CD1c-positive myeloid dendritic cell (primary cell): ENCODE measurements around the gene GLRX5.

Experiments used
- DNase-seq: peaks from one replicate; pipeline ENCODE4 v3.0.0-alpha.2; 2016; ENCODE audit errors: extremely low spot score

The GLRX5 gene

DNA sequence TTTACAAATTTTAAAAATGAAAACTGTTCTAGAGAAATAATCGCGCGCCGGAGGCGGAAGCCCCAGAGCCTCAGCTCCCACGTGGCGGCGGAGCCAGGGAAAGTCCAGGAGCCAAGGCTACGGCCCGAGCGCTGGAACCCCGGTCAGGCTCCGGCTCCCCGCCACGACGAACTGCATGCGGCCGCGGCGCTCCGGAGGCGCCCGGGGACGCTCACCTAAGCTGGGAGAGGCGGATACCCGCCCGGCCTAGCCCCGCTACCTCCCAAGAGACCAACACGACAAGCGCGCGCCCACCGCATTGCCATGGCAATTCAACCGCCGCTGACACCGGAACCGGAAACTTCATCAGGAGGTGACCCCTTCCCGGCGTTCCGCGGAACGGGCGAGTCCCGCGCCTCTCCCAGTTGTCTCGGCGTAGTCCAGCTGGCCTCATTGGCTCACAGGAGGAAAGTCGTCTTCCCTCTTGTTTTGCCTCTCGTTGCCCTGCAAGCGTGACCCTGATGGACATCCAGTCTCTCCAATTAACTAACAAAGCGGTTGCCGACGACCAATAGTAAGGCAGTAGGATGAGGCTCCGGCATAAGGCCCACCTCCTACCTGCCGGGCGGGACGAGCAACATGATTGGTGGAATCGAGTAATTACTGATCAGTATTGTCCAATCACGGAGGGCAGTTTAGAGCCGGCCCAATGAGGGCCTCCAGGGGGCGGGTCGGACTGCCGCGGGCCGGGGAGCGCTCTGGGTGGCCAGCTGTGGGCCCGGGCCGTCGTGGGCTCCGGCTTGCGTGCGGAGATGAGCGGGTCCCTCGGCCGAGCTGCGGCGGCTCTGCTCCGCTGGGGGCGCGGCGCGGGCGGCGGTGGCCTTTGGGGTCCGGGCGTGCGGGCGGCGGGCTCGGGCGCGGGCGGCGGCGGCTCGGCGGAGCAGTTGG lies at the start of gene GLRX5:
GLRX5 (plus strand) TSS at position 752 of the 927 bp plus-strand sequence; CDS start at position 792, 40 bp downstream.
- peak; percentile 99 for DNase-seq

- DNase-seq: no peak
These were observed 49.5 kb upstream of the GLRX5 start for GRCh38 chr14:95485222-95485819.

GRCh38 chr14:95486875-95487668 lies 47.8 kb upstream of the GLRX5 start:
- no peak for DNase-seq

DNA sequence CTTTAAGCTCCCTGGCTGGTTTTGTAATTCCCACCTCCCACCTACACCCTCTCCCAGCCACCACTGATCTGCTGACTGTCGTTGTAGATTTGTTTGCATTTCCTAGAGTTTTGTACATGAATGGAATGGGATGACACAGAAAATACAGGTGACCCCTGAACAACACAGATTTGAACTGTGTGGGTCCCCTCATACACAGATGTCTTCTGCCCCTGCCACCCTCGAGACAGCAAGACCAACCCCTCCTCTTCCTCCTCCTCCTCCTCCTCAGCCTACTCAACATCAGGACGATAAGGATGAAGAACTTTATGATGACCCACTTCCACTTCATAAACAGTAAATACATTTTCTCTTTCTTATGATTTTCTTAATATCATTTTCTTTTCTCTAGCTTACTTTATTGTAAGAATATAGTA lies 47.2 kb upstream of the GLRX5 start:
- no peak for DNase-seq

DNA sequence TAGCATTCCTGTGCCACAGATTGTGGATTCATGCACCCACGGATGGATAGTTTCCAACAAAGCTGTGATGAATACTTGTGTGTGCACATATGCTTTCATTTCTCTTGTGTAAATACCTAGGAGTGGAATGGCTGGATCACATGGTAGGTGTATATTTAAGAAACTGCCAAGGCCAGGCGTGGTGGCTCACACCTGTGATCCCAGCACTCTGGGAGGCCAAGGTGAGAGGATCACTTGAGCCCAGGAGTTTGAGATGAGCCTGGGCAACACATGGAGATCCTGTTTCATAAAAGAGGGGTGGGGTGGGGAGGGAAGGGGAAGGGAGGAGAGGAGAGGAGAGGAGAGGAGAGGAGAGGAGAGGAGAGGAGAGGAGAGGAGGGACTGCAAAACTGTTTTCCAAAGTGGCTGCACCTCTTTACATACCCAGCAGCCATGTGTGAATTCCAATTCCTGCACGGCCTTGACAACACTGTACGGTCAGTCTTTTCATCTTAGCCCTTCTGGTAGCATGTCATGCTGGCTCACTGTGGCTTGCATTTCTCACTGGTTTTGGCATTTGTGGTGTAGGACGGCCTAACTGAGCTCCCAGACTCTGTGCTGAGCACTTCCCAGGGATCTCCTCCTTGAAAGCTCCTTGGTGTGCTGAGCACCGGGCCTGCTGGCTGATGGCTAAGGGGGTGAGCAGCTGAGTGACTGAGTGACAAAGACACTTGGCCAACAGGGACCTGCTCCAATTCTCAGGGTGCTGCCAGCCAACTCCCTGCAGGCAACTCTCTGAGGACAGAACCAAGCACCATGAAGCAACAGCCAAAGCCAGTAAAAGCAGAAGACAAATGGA lies 46.3 kb upstream of the GLRX5 start:
- DNase-seq: no peak

DNA sequence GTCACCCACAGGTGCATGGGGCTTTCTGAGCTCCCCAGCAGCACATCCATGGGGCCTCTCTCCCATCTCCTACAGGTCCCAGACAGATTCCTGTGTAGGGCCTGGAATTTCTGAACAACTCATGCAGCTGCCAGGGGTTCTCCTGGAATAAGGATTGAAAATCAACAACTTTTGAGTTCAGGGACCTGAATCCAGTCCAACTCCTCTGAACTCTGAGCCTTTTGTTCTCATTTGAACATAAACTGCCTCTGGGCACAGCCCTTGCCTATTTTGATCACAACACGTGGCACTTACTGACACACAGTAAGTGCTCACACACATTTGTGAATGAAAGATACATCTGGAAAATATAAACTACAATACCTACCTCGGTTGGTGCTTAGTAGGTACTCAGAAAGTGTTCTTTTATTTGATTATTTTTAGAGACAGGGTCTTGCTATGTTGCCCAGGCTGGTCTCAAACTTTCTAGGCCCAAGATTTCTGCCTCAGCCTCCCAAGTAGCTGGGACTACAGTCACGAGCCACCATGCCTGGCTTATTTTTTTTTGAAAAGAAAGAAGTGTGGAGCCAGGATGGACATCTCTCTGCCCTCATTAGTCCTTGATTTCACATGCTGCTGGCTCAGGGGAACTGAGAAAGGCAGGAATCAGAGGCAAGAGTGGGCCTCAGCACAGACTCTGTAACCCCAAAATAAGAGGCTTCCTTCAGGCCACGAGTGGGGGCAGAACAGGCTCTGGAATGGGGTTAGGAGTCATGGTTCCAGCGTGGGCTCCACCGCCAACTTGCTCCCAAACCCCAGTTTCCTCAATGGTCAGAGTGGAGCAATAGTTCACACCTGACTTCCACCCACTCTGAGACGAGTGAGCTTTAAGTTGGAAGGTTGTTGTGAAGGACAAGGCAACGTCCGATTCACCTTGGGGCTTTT lies 45.4 kb upstream of the GLRX5 start:
- no peak for DNase-seq

- DNase-seq: no peak
These were observed 44.7 kb upstream of the GLRX5 start for GRCh38 chr14:95490138-95490509.

DNA sequence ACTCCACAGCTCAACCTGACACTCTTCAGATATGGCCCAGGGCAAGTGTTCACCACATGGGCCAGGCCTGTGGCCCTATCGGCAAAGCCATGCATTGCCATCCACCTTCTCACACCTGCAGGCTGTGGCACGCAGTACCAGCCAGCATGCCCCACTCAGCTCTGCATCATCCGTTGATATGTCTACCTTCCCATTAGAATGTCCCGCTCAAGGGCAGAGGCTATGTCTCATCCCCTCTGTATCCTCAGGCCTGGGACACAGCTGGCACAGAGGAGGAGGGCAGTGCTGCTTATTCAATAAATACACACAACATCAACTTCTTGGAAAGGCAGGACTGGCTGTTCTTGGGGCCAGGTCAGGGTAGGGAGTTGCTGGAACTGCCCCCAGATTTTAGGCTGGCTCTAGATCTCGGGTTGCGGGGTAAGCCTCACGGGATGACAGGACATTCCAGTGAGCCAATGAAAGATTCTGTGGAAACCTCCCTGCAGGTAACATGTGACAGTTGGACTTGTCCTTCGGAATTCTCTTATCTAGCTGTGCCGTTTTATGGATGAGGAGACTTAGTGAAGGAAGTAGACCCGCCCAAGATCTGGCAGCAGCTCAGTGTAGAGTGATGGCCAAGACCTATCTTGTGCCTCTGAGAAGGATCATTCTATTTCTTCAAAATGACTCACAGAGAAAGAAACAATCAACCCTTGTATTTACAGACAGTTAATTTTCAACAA lies 44.0 kb upstream of the GLRX5 start:
- no peak for DNase-seq

DNA sequence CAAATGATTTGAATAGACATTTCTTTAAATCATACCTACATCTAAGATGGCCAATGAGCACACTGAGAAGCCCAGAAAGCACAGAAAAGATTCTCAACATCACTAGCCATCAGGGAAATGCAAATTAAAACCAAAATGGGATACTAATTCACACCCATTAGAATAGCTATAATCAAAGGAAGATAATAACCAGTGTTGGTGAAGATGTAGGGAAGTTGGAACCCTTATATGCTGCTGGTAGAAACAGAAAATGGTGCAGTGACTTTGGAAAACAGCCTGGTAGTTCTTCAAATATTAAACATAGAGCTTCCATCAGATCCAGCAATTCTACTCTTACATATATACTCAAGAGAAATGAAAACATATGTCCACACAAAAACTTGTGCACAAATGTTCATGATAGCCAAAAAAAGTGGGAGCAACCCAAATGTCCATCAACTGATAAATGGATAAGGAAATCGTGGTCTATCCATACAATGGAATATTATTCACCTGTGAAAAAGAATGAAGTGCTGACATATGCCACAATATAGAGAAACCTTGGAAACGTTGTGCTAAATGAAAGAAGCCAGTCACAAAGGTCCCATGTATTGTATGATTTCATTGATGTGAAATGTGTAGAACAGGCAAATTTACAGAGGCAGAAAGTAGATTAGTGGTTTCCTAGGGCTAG lies 42.8 kb upstream of the GLRX5 start:
- no peak for DNase-seq

DNA sequence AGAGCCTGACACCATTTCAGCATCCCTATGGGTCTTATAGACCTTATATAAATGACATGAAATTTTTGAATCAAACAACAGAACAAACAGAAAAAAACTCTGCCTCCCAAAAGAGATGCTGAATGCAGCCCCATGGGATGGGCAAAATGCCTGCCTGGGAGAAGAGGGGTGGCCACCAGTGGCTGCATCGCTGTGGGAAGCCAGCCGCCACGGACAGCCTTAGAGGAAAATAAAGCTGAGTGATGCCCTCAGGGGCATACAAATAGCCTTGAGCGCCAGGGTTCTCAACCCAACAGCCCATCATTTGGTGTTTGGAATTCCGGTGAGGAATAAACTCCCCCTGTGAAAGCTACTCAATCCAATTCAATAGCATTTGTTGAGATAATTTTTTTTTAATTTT lies 41.3 kb upstream of the GLRX5 start:
- DNase-seq: no peak

DNA sequence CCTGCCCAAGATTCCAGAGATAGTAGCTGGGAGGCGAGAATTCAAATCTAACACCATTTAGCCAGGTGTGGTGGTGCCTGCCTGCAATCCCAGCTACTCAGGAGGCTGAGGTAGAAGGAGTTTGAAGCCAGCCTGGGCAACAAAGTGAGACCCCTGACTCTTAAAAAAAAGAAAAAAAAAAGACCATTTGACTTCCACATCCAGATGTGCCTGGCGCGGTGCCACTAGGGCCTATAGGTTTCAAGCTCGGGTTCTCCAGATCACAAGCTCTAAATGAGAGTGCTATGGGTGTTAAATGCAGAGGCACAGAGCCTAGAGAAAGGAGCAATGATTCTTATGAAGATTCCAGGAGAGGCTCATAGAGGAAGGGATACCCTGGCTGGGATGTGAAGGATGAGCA lies 40.9 kb upstream of the GLRX5 start:
- DNase-seq: no peak

- no peak for DNase-seq
These were observed 40.4 kb upstream of the GLRX5 start for GRCh38 chr14:95494456-95494855.

GRCh38 chr14:95495076-95495475 lies 39.8 kb upstream of the GLRX5 start:
- no peak for DNase-seq

- DNase-seq: peak; percentile 88
These were observed 39.3 kb upstream of the GLRX5 start for GRCh38 chr14:95495538-95496025.

GRCh38 chr14:95496111-95496681 lies 38.7 kb upstream of the GLRX5 start:
- no peak for DNase-seq

GRCh38 chr14:95496690-95497259 lies 38.1 kb upstream of the GLRX5 start:
- peak; percentile 43 for DNase-seq

DNA sequence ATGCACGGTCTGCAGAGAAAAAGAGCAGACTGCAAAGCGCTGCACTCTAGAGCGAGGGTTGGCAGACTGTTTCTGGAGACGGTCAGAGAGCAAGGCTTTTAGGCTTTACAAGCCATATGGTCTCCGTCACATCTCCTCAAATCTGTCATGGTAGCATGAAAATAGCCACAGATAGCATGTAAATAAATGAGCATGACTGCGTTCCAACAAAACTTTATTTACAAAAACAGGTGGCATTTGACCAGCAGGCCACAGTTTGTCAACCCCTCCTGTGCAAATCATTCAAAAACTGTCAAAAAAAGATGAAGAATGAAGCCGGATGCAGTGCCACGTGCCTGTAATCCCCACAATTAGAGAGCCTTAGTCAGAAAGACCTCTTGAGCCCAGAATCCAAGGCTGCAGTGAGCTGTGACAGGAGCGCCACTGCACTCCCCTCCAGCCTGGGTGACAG lies 37.3 kb upstream of the GLRX5 start:
- no peak for DNase-seq
